Measurements from ENCODE around the gene STXBP5L. TPM values are rescaled to one million over a fixed set of nuclear protein-coding genes. Genes with fewer than 3 reads are reported as not detected.
A peak's percentile ranks its signal among the peaks of the same experiment; 100 is the strongest.
"Not testable (repeated sequence)": the region's sequence is repeated elsewhere in the genome, so short reads cannot be mapped to it uniquely, and the experiment has no call there.

Gene STXBP5L
- 2.0 and 2.8 TPM in 2 replicates for total RNA-seq (2014; rRNA removed; shearing (Covaris generic))
- 1.9 and 2.9 TPM in 2 replicates for polyA plus RNA-seq (2015; cell fraction: cytosol; rRNA removed)
- 7.4 and 10.7 TPM in 2 replicates for polyA plus RNA-seq (2015; cell fraction: nucleus; rRNA removed)

GRCh38 chr3:120908030-120908794, at the start of gene STXBP5L:
STXBP5L (plus strand) TSS chr3:120908205; CDS start chr3:120909579, 1,374 bp downstream.
- peak; percentile 90 for DNase-seq (ENCODE audit: low read depth, low spot score)
- in situ Hi-C loops (cut with HindIII; ENCODE audit: low pct_unique_long_range_greater_than_20kb, low sequenced_read_pairs), result no loop called here

DNA sequence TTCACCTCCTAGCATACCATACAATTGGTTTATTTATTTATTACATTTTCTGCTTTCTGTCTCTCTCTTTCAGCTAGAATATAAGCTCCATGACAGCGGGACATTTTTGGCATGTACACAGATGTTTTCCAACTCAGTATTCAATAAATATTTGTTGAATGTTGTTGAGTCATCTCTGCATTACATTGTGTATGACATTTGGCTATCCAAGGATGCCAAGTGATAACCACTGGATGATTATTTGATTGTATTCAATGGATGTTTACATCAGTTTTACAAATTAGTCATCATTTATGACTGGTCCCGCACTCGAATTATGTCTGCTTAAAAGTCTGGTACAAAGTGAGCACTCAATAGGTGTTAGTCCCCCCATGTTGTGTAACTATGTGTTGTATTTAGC, 49.5 kb upstream of the STXBP5L start:
- no peak for DNase-seq (ENCODE audit: low read depth, low spot score)
- in situ Hi-C loops (cut with HindIII; ENCODE audit: low pct_unique_long_range_greater_than_20kb, low sequenced_read_pairs), result no loop called here

GRCh38 chr3:120864541-120864940, 43.5 kb upstream of the STXBP5L start:
- in situ Hi-C loops (cut with HindIII; ENCODE audit: low pct_unique_long_range_greater_than_20kb, low sequenced_read_pairs), result no loop called here
- no peak for DNase-seq (ENCODE audit: low read depth, low spot score)

DNA sequence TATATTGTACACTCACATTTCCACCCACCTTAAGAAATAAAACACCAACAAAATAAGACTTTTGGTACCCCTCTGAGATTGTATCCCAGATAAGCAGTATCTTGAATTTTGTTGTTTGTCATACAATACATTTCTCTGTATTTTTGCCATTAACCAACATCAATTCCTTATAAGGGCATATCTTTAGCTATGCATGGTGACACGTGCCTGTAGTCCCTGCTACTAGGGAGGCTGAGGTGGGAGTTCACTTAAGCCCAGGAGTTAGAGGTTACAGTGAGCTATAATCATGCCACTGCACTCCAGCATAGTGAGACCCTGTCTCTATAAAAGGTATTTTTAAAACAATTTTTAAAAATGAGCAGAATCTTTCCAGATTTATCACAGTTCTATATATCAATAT, 32.5 kb upstream of the STXBP5L start:
- in situ Hi-C loops (cut with HindIII; ENCODE audit: low pct_unique_long_range_greater_than_20kb, low sequenced_read_pairs), result no loop called here
- no peak for DNase-seq (ENCODE audit: low read depth, low spot score)

GRCh38 chr3:120875989-120876388, 32.0 kb upstream of the STXBP5L start:
- in situ Hi-C loops (cut with HindIII; ENCODE audit: low pct_unique_long_range_greater_than_20kb, low sequenced_read_pairs), result no loop called here
- DNase-seq (ENCODE audit: low read depth, low spot score), result no peak

DNA sequence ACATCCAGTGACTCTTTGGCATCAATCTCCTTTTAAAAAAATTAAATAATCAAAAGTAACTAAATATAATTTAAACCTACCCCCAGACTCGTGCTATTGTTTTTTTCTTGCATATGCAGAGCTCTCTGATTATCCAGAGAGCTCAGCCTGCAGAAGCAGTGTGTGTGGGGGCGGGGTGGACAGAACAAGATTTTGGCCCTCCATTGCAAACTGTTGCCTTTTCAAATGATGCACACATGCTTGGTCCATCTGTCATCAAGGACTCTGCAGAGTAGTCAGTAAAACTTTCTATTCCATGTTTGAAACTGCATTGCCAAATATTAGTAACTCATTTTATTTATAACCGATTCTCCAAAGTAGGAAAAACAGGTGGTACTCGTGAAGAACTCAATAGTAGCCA, 28.6 kb upstream of the STXBP5L start:
- no peak for DNase-seq (ENCODE audit: low read depth, low spot score)
- in situ Hi-C loops (cut with HindIII; ENCODE audit: low pct_unique_long_range_greater_than_20kb, low sequenced_read_pairs), result no loop called here

GRCh38 chr3:120892921-120893320, 15.1 kb upstream of the STXBP5L start:
- in situ Hi-C loops (cut with HindIII; ENCODE audit: low pct_unique_long_range_greater_than_20kb, low sequenced_read_pairs), result loop anchor here (10.0 kb wide), 1 partner anchor 222 kb away; no protein-coding TSS in a partner anchor
- no peak for DNase-seq (ENCODE audit: low read depth, low spot score)

GRCh38 chr3:120894316-120895057, 13.5 kb upstream of the STXBP5L start:
- peak; percentile 99 for DNase-seq (ENCODE audit: low read depth, low spot score)
- in situ Hi-C loops (cut with HindIII; ENCODE audit: low pct_unique_long_range_greater_than_20kb, low sequenced_read_pairs), result loop anchor here (10.0 kb wide), 1 partner anchor 220 kb away; no protein-coding TSS in a partner anchor

- in situ Hi-C loops (cut with HindIII; ENCODE audit: low pct_unique_long_range_greater_than_20kb, low sequenced_read_pairs); DNase-seq (ENCODE audit: low read depth, low spot score): not testable (repeated sequence)
Observed at GRCh38 chr3:120901716-120902115, 6.3 kb upstream of the STXBP5L start.

GRCh38 chr3:120903221-120903620, 4.8 kb upstream of the STXBP5L start:
- in situ Hi-C loops (cut with HindIII; ENCODE audit: low pct_unique_long_range_greater_than_20kb, low sequenced_read_pairs), result no loop called here

DNA sequence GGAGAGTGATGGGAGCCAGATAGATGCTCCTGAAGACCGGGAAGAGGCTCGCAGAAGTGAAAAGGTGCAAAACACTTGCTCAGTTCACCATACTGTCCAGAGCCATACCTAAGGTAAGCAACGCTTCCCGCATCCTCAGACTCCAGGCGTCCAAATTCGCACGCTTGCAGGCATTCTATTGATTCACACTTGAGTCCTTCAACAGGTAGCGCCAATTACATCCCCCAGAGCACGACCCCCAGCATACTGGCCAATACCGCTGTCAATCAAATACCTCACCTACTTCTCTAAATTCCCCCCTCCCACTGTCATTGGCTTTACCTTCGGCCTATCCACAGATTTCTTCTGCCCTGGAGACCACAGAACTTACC, 361 bp upstream of the STXBP5L start:
- in situ Hi-C loops (cut with HindIII; ENCODE audit: low pct_unique_long_range_greater_than_20kb, low sequenced_read_pairs), result no loop called here
- no peak for DNase-seq (ENCODE audit: low read depth, low spot score)

More at GRCh38 chr3:120903221-120903620, 4.8 kb upstream of the STXBP5L start:
- no peak for DNase-seq (ENCODE audit: low read depth, low spot score)

DNA sequence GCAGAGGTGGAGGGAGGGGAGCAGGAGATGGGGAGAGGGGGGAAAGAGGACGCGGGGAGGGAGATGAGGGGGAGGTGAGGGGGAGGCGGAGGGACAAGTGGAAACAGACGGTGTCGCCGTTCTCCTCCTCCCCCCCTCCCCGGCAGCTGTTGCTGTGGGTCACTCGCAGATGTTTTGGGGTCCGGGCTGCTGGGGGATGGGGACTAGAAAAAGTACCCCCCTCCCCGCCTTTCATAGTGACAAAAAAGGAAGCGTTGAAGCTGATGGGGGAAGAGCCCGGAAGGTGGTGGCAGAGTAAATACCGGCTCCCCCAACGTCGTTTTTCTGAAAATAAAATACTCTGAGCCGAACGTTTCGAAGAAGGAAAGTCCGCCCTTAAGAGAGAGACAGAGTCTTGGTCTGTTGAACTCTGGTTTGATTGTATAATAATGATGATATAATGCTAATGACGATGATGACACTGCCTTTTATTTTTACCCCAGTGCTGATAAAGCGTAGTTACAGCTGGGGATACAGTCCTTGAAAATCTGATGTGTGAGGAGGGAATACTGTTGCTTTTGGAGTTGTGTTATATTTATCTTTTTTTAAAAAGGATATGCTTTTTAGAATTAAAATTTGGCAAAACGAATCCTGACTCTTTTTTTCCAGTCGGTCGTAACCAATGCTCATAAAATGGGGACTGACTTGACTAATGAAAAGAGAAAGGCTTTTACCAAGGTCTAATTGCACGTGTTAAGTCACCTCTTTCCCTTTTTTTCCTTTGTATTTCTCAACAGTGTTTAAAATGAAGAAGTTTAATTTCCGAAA, 993 bp downstream of the STXBP5L start:
- no peak for DNase-seq (ENCODE audit: low read depth, low spot score)
- in situ Hi-C loops (cut with HindIII; ENCODE audit: low pct_unique_long_range_greater_than_20kb, low sequenced_read_pairs), result no loop called here

DNA sequence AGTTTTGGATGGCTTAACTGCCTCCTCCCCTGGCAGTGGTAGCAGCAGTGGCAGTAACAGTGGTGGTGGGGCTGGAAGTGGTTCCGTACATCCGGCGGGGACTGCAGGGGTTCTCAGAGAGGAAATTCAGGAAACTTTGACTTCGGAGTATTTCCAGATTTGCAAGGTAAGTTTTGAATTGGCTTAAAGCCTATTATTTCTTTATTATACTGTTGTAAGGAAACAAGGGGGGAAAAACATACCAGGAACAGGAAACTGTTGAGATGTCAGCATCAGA, 1.5 kb downstream of the STXBP5L start:
- in situ Hi-C loops (cut with HindIII; ENCODE audit: low pct_unique_long_range_greater_than_20kb, low sequenced_read_pairs), result no loop called here
- DNase-seq (ENCODE audit: low read depth, low spot score), result peak; percentile 26

GRCh38 chr3:120926146-120926545, 18.1 kb downstream of the STXBP5L start:
- DNase-seq (ENCODE audit: low read depth, low spot score), result no peak
- in situ Hi-C loops (cut with HindIII; ENCODE audit: low pct_unique_long_range_greater_than_20kb, low sequenced_read_pairs), result no loop called here

- in situ Hi-C loops (cut with HindIII; ENCODE audit: low pct_unique_long_range_greater_than_20kb, low sequenced_read_pairs), result no loop called here
- DNase-seq (ENCODE audit: low read depth, low spot score), result peak; percentile 81
Observed at GRCh38 chr3:120928991-120929390, 21.0 kb downstream of the STXBP5L start.

DNA sequence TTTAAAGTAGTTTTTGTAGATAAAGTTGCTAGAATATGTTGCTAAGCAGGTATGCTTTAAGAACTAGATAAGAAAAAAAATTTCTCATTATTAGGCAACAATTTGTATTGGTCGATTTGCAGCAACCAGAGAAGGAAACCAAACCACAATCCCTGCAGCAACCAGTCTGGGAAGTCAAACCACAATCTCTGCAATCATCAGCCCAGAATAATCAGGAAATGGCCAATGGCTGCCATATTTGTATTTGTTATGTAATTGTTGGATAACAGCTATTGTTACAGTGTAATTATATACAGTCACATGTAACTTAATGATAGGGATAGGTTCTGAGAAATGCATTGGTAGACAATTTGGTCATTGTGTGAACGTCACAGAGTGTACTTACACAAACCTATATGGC, 23.6 kb downstream of the STXBP5L start:
- DNase-seq (ENCODE audit: low read depth, low spot score), result peak; percentile 60
- in situ Hi-C loops (cut with HindIII; ENCODE audit: low pct_unique_long_range_greater_than_20kb, low sequenced_read_pairs), result no loop called here

GRCh38 chr3:120956143-120956542, 48.1 kb downstream of the STXBP5L start:
- in situ Hi-C loops (cut with HindIII; ENCODE audit: low pct_unique_long_range_greater_than_20kb, low sequenced_read_pairs), result no loop called here
- DNase-seq (ENCODE audit: low read depth, low spot score), result no peak

Data from SK-MEL-5 (cell line).